Measurements from ENCODE around the gene TRAPPC12. TPM values are rescaled to one million over a fixed set of nuclear protein-coding genes. Genes with fewer than 3 reads are reported as not detected.

Gene TRAPPC12
- total RNA-seq = 51.3 and 51.4 TPM in 2 replicates

GRCh38 chr2:3379647-3380534, at the start of gene TRAPPC12:
TRAPPC12 (plus strand) TSS chr2:3379694; CDS start chr2:3387624, 7,930 bp downstream.

GRCh38 chr2:3377612-3378432, 1.7 kb upstream of the TRAPPC12 start, which contains the start of gene EIPR1:
EIPR1 (minus strand) TSS chr2:3377818; CDS start chr2:3377689, 129 bp downstream.

GRCh38 chr2:3519255-3520205, 140.0 kb downstream of the TRAPPC12 start, which contains the start of gene ADI1:
ADI1 (minus strand) TSS chr2:3519531; CDS start chr2:3519487, 44 bp downstream.

Other genes starting within 250 kb of the TRAPPC12 start
- gene EIPR1, start 1.9 kb upstream of the TRAPPC12 start, total RNA-seq = 57.6 and 57.9 TPM in 2 replicates
- gene ADI1, start 139.8 kb downstream of the TRAPPC12 start, total RNA-seq = 29.5 and 40.8 TPM in 2 replicates
- 22.3 and 25.7 TPM in 2 replicates for gene RNASEH1, start 178.6 kb downstream of the TRAPPC12 start, total RNA-seq
- 3,199 and 3,621 TPM in 2 replicates for gene RPS7, start 195.6 kb downstream of the TRAPPC12 start, total RNA-seq
- gene COLEC11, start 215.4 kb downstream of the TRAPPC12 start, total RNA-seq = 0.31 TPM in 1 of 2 replicates, not detected in the other

All from hair follicular keratinocyte (primary cell).